HCT116 (cell line): ENCODE results near the gene SNURF. TPM values are rescaled to one million over a fixed set of nuclear protein-coding genes. Genes with fewer than 3 reads are reported as not detected.

Experiments
- ATAC-seq: fragments of 200-7000 bp; cut with Tn5 transposase; 2 replicates; pipeline ENCODE4 v1.9.1; 2020; ENCODE audit warnings: mild to moderate bottlenecking, moderate library complexity
- BruUV-seq: library from RNA; stranded (reverse); fragments of 400-500 nt; replicated peaks from 2 replicates; lab custom pipeline; 2021; lab: Mats Ljungman, UMichigan
- CTCF ChIA-PET: fragments of 300-600 bp; sonication (Branson Sonifier 250); formaldehyde crosslinking; loops from one replicate; lab custom pipeline; 2021; ENCODE audit warnings: antibody characterized with exemption; lab: Charles Lee
- POLR2A ChIA-PET: fragments of 300-600, 350-600 bp; sonication (Branson Sonifier 250); formaldehyde crosslinking; loops from one replicate; lab custom pipeline; 2021; ENCODE audit warnings: antibody characterized with exemption; lab: Charles Lee
- RAD21 ChIA-PET, 2 experiments: fragments of 300-600 bp; sonication (Branson Sonifier 250); formaldehyde crosslinking; loops; one replicate each; lab custom pipeline; 2023; ENCODE audit warnings: low total read pairs in 2 of 2; ENCODE audit not compliant: uncharacterized antibody in 2 of 2, unreplicated experiment in 2 of 2, low non-redundant PET in 1 of 2; lab: Charles Lee
- DNase-seq: peaks from one replicate; pipeline ENCODE4 v3.0.0-alpha.2; 2010; ENCODE audit warnings: low read depth, low spot score
- H2AFZ ChIP-seq: fragments of 200-600 bp; shearing (Covaris generic), sonication (generic); 2 replicates; pipeline ENCODE4 v1.6.1; 2017; ENCODE audit warnings: low read depth, mixed run types, mixed read lengths, antibody characterized with exemption, low read length; ENCODE audit not compliant: poor library complexity, severe bottlenecking
- H3K27ac ChIP-seq: 2 replicates; pipeline ENCODE4 v1.5.1; 2012; ENCODE audit warnings: low read depth, low read length
- H3K27me3 ChIP-seq: fragments of 200-600 bp; sonication (generic); 2 replicates; pipeline ENCODE4 v1.6.1; 2016; ENCODE audit warnings: mixed run types, low read length, mixed read lengths; ENCODE audit not compliant: insufficient read depth
- H3K36me3 ChIP-seq, 2 experiments: fragments of 200-500 bp in 1 of 2; fragments of 200-600 bp in 1 of 2; sonication (Bioruptor generic) in 1 of 2; sonication (generic) in 1 of 2; 2 replicates each; pipeline versions ENCODE4 v1.5.1 to v1.6.1; 2014 to 2016; ENCODE audit warnings: low read length in 2 of 2, inconsistent platforms in 1 of 2, mixed read lengths in 1 of 2, mixed run types in 1 of 2; ENCODE audit not compliant: insufficient read depth in 2 of 2, control insufficient read depth in 1 of 2
- H3K4me1 ChIP-seq, 2 experiments: fragments of 200-600 bp in 1 of 2; sonication (generic) in 1 of 2; 2 replicates each; pipeline versions ENCODE4 v1.5.1 to v1.6.1; 2012 to 2017; ENCODE audit warnings: low read length in 2 of 2, inconsistent platforms in 1 of 2, mild to moderate bottlenecking in 1 of 2, mixed read lengths in 1 of 2, mixed run types in 1 of 2, moderate library complexity in 1 of 2; ENCODE audit not compliant: insufficient read depth in 2 of 2, control insufficient read depth in 1 of 2
- H3K4me2 ChIP-seq: fragments of 200-600 bp; sonication (generic); 2 replicates; pipeline ENCODE4 v1.6.1; 2017; ENCODE audit warnings: mixed run types, low read length, mixed read lengths
- H3K4me3 ChIP-seq, 2 experiments: fragments of 200-600 bp in 1 of 2; sonication (generic) in 1 of 2; replicated peaks in 1 of 2; 2 replicates each; pipeline ENCODE4 v1.5.1; 2011 to 2016; ENCODE audit warnings: low read length in 2 of 2, control low read depth in 1 of 2, low read depth in 1 of 2, mild to moderate bottlenecking in 1 of 2, mixed read lengths in 1 of 2, mixed run types in 1 of 2
- H3K79me2 ChIP-seq: fragments of 200-600 bp; sonication (generic); 2 replicates; pipeline ENCODE4 v1.6.1; 2017; ENCODE audit warnings: mild to moderate bottlenecking, mixed run types, low read length, moderate library complexity, mixed read lengths; ENCODE audit not compliant: insufficient read depth
- H3K9ac ChIP-seq: fragments of 200-600 bp; sonication (generic); 2 replicates; pipeline ENCODE4 v1.6.1; 2016; ENCODE audit warnings: low read length, mixed read lengths
- H3K9me2 ChIP-seq: fragments of 200-600 bp; sonication (generic), shearing (Covaris generic); 2 replicates; pipeline ENCODE4 v1.6.1; 2017; ENCODE audit warnings: mixed run types, mild to moderate bottlenecking, moderate library complexity; ENCODE audit not compliant: insufficient read depth
- H3K9me3 ChIP-seq, 2 experiments: fragments of 200-500 bp in 1 of 2; fragments of 200-600 bp in 1 of 2; sonication (Bioruptor generic) in 1 of 2; sonication (generic) in 1 of 2; 2 replicates each; pipeline ENCODE4 v1.6.1; 2014 to 2017; ENCODE audit warnings: low read length in 2 of 2, mixed read lengths in 2 of 2, inconsistent platforms in 1 of 2, low read depth in 1 of 2, mild to moderate bottlenecking in 1 of 2, mixed run types in 1 of 2, moderate library complexity in 1 of 2; ENCODE audit not compliant: control insufficient read depth in 1 of 2, insufficient read depth in 1 of 2
- H4K20me1 ChIP-seq: fragments of 200-600 bp; sonication (generic), shearing (Covaris generic); 2 replicates; pipeline ENCODE4 v1.6.1; 2017; ENCODE audit warnings: mixed run types, mild to moderate bottlenecking, moderate library complexity; ENCODE audit not compliant: insufficient read depth
- FOSL1 ChIP-seq: IDR thresholded peaks from 2 replicates; pipeline ENCODE4 v1.6.1; 2012; ENCODE audit warnings: low read depth
- intact Hi-C: fragments of 100-400 bp; cut with micrococcal nuclease; formaldehyde crosslinking; loops from 2 replicates; pipeline ENCODE4 v1.10.0; 2022
- total RNA-seq: library from RNA; stranded (reverse); gene quantifications from one replicate; pipeline ENCODE4 v1.2.1, GENCODE V29; 2021; ENCODE audit not compliant: unreplicated experiment

Gene SNURF
- total RNA-seq, 1 experiment from 2014 or later, result 0.44 TPM

DNA sequence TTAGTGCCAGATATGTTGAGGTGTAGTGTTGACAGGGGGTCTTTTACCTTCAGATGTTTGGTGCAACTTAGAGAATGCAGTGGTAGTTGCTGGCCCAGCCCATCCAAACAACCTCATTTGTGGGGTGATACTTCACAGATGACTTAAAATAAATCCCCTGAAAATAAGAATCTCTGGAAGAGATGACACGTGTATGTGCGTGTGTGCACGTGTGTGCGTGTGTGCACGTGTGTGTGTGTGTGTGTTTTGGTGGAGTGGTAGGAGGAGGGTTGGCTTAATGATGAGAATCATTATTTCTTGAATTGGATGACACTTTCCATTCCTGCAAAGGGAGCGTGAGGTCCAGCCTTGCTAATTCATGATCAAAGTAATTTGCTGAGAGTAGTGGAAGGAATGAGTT is 31.9 kb downstream of the SNURF start:
- ATAC-seq (no peak), DNase-seq (no peak)
- no peaks in the 10 kb centered on the region for H3K36me3 ChIP-seq
- no peak overlapping the region for H3K4me3 ChIP-seq
- no peak overlapping the region for H3K4me2 ChIP-seq
- no TSS peak for BruUV-seq
- H3K79me2 ChIP-seq, result no peaks in the 10 kb centered on the region
- H4K20me1 ChIP-seq, result no peaks in the 10 kb centered on the region
- POLR2A ChIA-PET, result no interaction called here
- no peaks in the 10 kb centered on the region for H3K9me2 ChIP-seq
- no peaks in the 10 kb centered on the region for H3K4me1 ChIP-seq
- no peak overlapping the region for H2AFZ ChIP-seq
- peaks cover 0 to 38% of the 10 kb centered on the region in 2 experiments; a peak in 2 of 4 replicates for H3K9me3 ChIP-seq
- no peaks in the 10 kb centered on the region for H3K27me3 ChIP-seq
- H3K27ac ChIP-seq, result no peak overlapping the region
- intact Hi-C loops, result no loop called here
- RAD21 ChIA-PET, result no interaction called here
- TF ChIP-seq FOSL1, result no peak
- no peak overlapping the region for H3K9ac ChIP-seq
- CTCF ChIA-PET, result no interaction called here

Other genes starting within 250 kb of the SNURF start
- 2.0 TPM for gene SNRPN, start within 50 bp of the SNURF start, total RNA-seq